Gastroesophageal sphincter (tissue), 3 donors: ENCODE results near the gene GRIP2.

Experiments used
- EP300 ChIP-seq: sonication (generic); formaldehyde crosslinking; IDR thresholded peaks from one replicate; pipeline ENCODE4 v1.6.1; 2017; ENCODE audit warnings: antibody characterized with exemption, mild to moderate bottlenecking
- POLR2AphosphoS5 ChIP-seq: sonication (generic); formaldehyde crosslinking; IDR thresholded peaks from one replicate; pipeline ENCODE4 v1.6.1; 2017; ENCODE audit warnings: antibody characterized with exemption
- TF ChIP-seq, protein P1 (sequence below), 4 experiments: fragments of 200-600 bp in 2 of 4; fragments of 450-650 bp in 2 of 4; sonication (generic) in 1 of 4; IDR thresholded peaks; one replicate each; pipeline ENCODE4 v1.5.1; 2017 to 2019; ENCODE audit warnings: antibody characterized with exemption in 4 of 4, mild to moderate bottlenecking in 2 of 4, moderate library complexity in 2 of 4

GRCh38 chr3:14454639-14455310 is 85.4 kb downstream of the GRIP2 start:
- TF ChIP-seq, protein P1, sequence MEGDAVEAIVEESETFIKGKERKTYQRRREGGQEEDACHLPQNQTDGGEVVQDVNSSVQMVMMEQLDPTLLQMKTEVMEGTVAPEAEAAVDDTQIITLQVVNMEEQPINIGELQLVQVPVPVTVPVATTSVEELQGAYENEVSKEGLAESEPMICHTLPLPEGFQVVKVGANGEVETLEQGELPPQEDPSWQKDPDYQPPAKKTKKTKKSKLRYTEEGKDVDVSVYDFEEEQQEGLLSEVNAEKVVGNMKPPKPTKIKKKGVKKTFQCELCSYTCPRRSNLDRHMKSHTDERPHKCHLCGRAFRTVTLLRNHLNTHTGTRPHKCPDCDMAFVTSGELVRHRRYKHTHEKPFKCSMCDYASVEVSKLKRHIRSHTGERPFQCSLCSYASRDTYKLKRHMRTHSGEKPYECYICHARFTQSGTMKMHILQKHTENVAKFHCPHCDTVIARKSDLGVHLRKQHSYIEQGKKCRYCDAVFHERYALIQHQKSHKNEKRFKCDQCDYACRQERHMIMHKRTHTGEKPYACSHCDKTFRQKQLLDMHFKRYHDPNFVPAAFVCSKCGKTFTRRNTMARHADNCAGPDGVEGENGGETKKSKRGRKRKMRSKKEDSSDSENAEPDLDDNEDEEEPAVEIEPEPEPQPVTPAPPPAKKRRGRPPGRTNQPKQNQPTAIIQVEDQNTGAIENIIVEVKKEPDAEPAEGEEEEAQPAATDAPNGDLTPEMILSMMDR (IDR thresholded peaks at IDR 0.05) = no peak
- TF ChIP-seq EP300 = no peak
- TF ChIP-seq POLR2AphosphoS5 = no peak
